Neuronal stem cell (in vitro differentiated cells): Measurements from ENCODE around the gene MPZL2.

ENCODE experiments used
- DNase-seq: peaks from one replicate; pipeline ENCODE4 v3.0.0-alpha.2; 2013; ENCODE audit warnings: low spot score
- H2AFZ ChIP-seq: one replicate; pipeline ENCODE4 v1.6.1; 2013; ENCODE audit warnings: mild to moderate bottlenecking, low read length, inconsistent platforms
- H2AK5ac ChIP-seq: 2 replicates; pipeline ENCODE4 v1.6.1; 2013; ENCODE audit warnings: low read depth, mild to moderate bottlenecking, inconsistent platforms, low read length, moderate library complexity, mixed read lengths
- H2BK120ac ChIP-seq: 2 replicates; pipeline ENCODE4 v1.6.1; 2013; ENCODE audit warnings: low read depth, mild to moderate bottlenecking, inconsistent platforms, low read length, moderate library complexity, mixed read lengths
- H2BK12ac ChIP-seq: one replicate; pipeline ENCODE4 v1.6.1; 2013; ENCODE audit warnings: low read length, inconsistent platforms
- H2BK15ac ChIP-seq: 2 replicates; pipeline ENCODE4 v1.6.1; 2013; ENCODE audit warnings: mild to moderate bottlenecking, low read length, inconsistent platforms, mixed read lengths
- H2BK5ac ChIP-seq: one replicate; pipeline ENCODE4 v1.6.1; 2013; ENCODE audit warnings: inconsistent platforms, mild to moderate bottlenecking, low read length, moderate library complexity
- H3K14ac ChIP-seq: one replicate; pipeline ENCODE4 v1.6.1; 2013; ENCODE audit warnings: low read length, inconsistent platforms
- H3K18ac ChIP-seq: 2 replicates; pipeline ENCODE4 v1.6.1; 2013; ENCODE audit warnings: low read length, inconsistent platforms
- H3K23ac ChIP-seq: 2 replicates; pipeline ENCODE4 v1.6.1; 2013; ENCODE audit warnings: low read depth, mild to moderate bottlenecking, mixed read lengths, low read length, inconsistent platforms; ENCODE audit not compliant: poor library complexity
- H3K27ac ChIP-seq: replicated peaks from 3 replicates; pipeline ENCODE4 v1.5.1; 2013; ENCODE audit warnings: low read length, inconsistent platforms
- H3K27me3 ChIP-seq, 3 experiments: 2 replicates each; pipeline ENCODE4 v1.6.1; 2013; ENCODE audit warnings: low read length in 3 of 3, mild to moderate bottlenecking in 2 of 3, inconsistent platforms in 1 of 3, low read depth in 1 of 3, mixed read lengths in 1 of 3, moderate library complexity in 1 of 3; ENCODE audit not compliant: control insufficient read depth in 3 of 3, insufficient read depth in 3 of 3
- H3K36me3 ChIP-seq, 2 donors: replicated peaks in 1 of 2; 2 replicates each; pipeline ENCODE4 v1.6.1; 2013; ENCODE audit warnings: low read length in 2 of 2; ENCODE audit not compliant: control insufficient read depth in 2 of 2, insufficient read depth in 2 of 2
- H3K4ac ChIP-seq: 2 replicates; pipeline ENCODE4 v1.6.1; 2013; ENCODE audit warnings: inconsistent platforms, mild to moderate bottlenecking, low read length, moderate library complexity
- H3K4me1 ChIP-seq, 2 donors: 1 replicate in 1 of 2; 2 replicates in 1 of 2; pipeline ENCODE4 v1.6.1; 2013; ENCODE audit warnings: low read length in 2 of 2, low read depth in 1 of 2; ENCODE audit not compliant: control insufficient read depth in 2 of 2, insufficient read depth in 1 of 2
- H3K4me2 ChIP-seq: one replicate; pipeline ENCODE4 v1.6.1; 2013; ENCODE audit warnings: mild to moderate bottlenecking, low read length, inconsistent platforms; ENCODE audit not compliant: insufficient read depth, poor library complexity, severe bottlenecking
- H3K4me3 ChIP-seq, 2 donors: 2 replicates each; pipeline ENCODE4 v1.5.1; 2013; ENCODE audit warnings: low read length in 2 of 2, mild to moderate bottlenecking in 2 of 2, inconsistent platforms in 1 of 2, moderate library complexity in 1 of 2
- H3K79me1 ChIP-seq: one replicate; pipeline ENCODE4 v1.6.1; 2013; ENCODE audit warnings: low read depth, mild to moderate bottlenecking, inconsistent platforms, low read length, moderate library complexity
- H3K9ac ChIP-seq: one replicate; pipeline ENCODE4 v1.6.1; 2013; ENCODE audit warnings: mild to moderate bottlenecking, low read depth, low read length, inconsistent platforms; ENCODE audit not compliant: poor library complexity
- H3K9me3 ChIP-seq, 2 donors: replicated peaks in 1 of 2; 2 replicates each; pipeline versions ENCODE3 to v1.6.1; 2013; ENCODE audit warnings: low read length in 2 of 2, mild to moderate bottlenecking in 2 of 2, inconsistent platforms in 1 of 2, low read depth in 1 of 2, mixed read lengths in 1 of 2, moderate library complexity in 1 of 2; ENCODE audit not compliant: control insufficient read depth in 2 of 2, insufficient read depth in 1 of 2
- H4K8ac ChIP-seq: one replicate; pipeline ENCODE4 v1.6.1; 2013; ENCODE audit warnings: low read depth, mild to moderate bottlenecking, inconsistent platforms, low read length, moderate library complexity
- H4K91ac ChIP-seq: one replicate; pipeline ENCODE4 v1.6.1; 2013; ENCODE audit warnings: low read length, low read depth, mild to moderate bottlenecking, inconsistent platforms; ENCODE audit not compliant: poor library complexity
- WGBS, 2 donors: extraction: QIAGEN DNeasy Blood & Tissue Kit; methylation state at CpG; one replicate each; pipeline ENCODE4 v1.1.7; 2013; ENCODE audit warnings: missing lambda C conversion rate in 2 of 2, mixed read lengths in 1 of 2; ENCODE audit not compliant: insufficient read length in 2 of 2, insufficient replicate concordance in 1 of 2; ENCODE audit errors: extremely low coverage in 2 of 2; 5-methylcytosine and 5-hydroxymethylcytosine counted together

The MPZL2 gene

GRCh38 chr11:118215262-118215661, 48.8 kb downstream of the MPZL2 start:
- Histone ChIP-seq H3K27ac (no peak overlapping the region), H3K4me3 (no peak overlapping the region)

GRCh38 chr11:118214210-118214914, 49.7 kb downstream of the MPZL2 start:
- no peak overlapping the region for H4K91ac ChIP-seq
- H2AK5ac ChIP-seq: no peak overlapping the region
- no peaks in the 10 kb centered on the region for H3K36me3 ChIP-seq
- H2BK12ac ChIP-seq: no peak overlapping the region
- H3K4me1 ChIP-seq: peaks cover 0 to 15% of the 10 kb centered on the region in 2 donors
- H3K4me2 ChIP-seq: no peak overlapping the region
- H2BK5ac ChIP-seq: no peak overlapping the region
- no peak overlapping the region for H2AFZ ChIP-seq
- H3K18ac ChIP-seq: no peak overlapping the region
- no peak overlapping the region for H3K4me3 ChIP-seq
- DNase-seq: no peak
- no peak overlapping the region for H3K27ac ChIP-seq
- H4K8ac ChIP-seq: no peak overlapping the region
- no peak overlapping the region for H3K4ac ChIP-seq
- no peak overlapping the region for H3K23ac ChIP-seq
- no peaks in the 10 kb centered on the region for H3K79me1 ChIP-seq
- H2BK15ac ChIP-seq: no peak overlapping the region
- WGBS, 2 donors: no CpG with 5 or more reads among the region's 6 CpGs
- H3K27me3 ChIP-seq: peaks cover 0 to 13% (median 0%) of the 10 kb centered on the region in 3 experiments
- no peak overlapping the region for H3K9ac ChIP-seq
- H3K14ac ChIP-seq: no peak overlapping the region
- no peaks in the 10 kb centered on the region for H3K9me3 ChIP-seq
- H2BK120ac ChIP-seq: no peak overlapping the region

More at GRCh38 chr11:118215262-118215661, 48.8 kb downstream of the MPZL2 start:
- Histone ChIP-seq H2BK12ac (no peak overlapping the region), H3K14ac (no peak overlapping the region), H3K4me1 (peaks cover 0 to 14% of the 10 kb centered on the region in 2 donors), H3K36me3 (no peaks in the 10 kb centered on the region), H3K4ac (no peak overlapping the region), H3K18ac (no peak overlapping the region), H3K9me3 (no peaks in the 10 kb centered on the region), H2BK5ac (no peak overlapping the region), H2BK120ac (no peak overlapping the region), H3K23ac (no peak overlapping the region), H2BK15ac (no peak overlapping the region), H3K9ac (no peak overlapping the region), H3K27me3 (peaks cover 0 to 13% (median 0%) of the 10 kb centered on the region in 3 experiments), H3K4me2 (no peak overlapping the region), H4K8ac (no peak overlapping the region), H4K91ac (no peak overlapping the region), H2AFZ (no peak overlapping the region), H2AK5ac (no peak overlapping the region), H3K79me1 (no peaks in the 10 kb centered on the region)
- DNase-seq: no peak
- no CpG with 5 or more reads among the region's 3 CpGs for WGBS, 2 donors

GRCh38 chr11:118213781-118214180, 50.3 kb downstream of the MPZL2 start:
- no peak overlapping the region for H2AFZ ChIP-seq
- H3K18ac ChIP-seq: no peak overlapping the region
- H3K4me2 ChIP-seq: no peak overlapping the region
- H2AK5ac ChIP-seq: no peak overlapping the region
- H3K27ac ChIP-seq: no peak overlapping the region
- no peak overlapping the region for H3K9ac ChIP-seq
- no peak overlapping the region for H3K4me3 ChIP-seq
- no peak overlapping the region for H2BK15ac ChIP-seq
- H3K14ac ChIP-seq: no peak overlapping the region
- no peak overlapping the region for H2BK5ac ChIP-seq
- no peaks in the 10 kb centered on the region for H3K9me3 ChIP-seq
- peaks cover 0 to 15% of the 10 kb centered on the region in 2 donors for H3K4me1 ChIP-seq
- no peak overlapping the region for H3K23ac ChIP-seq
- H3K36me3 ChIP-seq: no peaks in the 10 kb centered on the region
- no CpG with 5 or more reads among the region's 2 CpGs for WGBS, 2 donors
- no peak overlapping the region for H3K4ac ChIP-seq
- no peak overlapping the region for H2BK12ac ChIP-seq
- no peak overlapping the region for H4K8ac ChIP-seq
- H4K91ac ChIP-seq: no peak overlapping the region
- no peak for DNase-seq
- H2BK120ac ChIP-seq: no peak overlapping the region
- no peaks in the 10 kb centered on the region for H3K79me1 ChIP-seq
- peaks cover 0 to 13% (median 0%) of the 10 kb centered on the region in 3 experiments for H3K27me3 ChIP-seq

GRCh38 chr11:118213201-118213600, 50.9 kb downstream of the MPZL2 start:
- H2BK12ac ChIP-seq: no peak overlapping the region
- no peak overlapping the region for H3K4me2 ChIP-seq
- no peak overlapping the region for H3K14ac ChIP-seq
- no peak overlapping the region for H4K91ac ChIP-seq
- no peak overlapping the region for H3K4me3 ChIP-seq
- no peak overlapping the region for H3K18ac ChIP-seq
- no peak overlapping the region for H2BK5ac ChIP-seq
- no peak overlapping the region for H2AK5ac ChIP-seq
- no peak overlapping the region for H2AFZ ChIP-seq
- no peak overlapping the region for H3K4ac ChIP-seq
- no peak overlapping the region for H2BK120ac ChIP-seq
- no peaks in the 10 kb centered on the region for H3K36me3 ChIP-seq
- H3K9ac ChIP-seq: no peak overlapping the region
- H3K79me1 ChIP-seq: no peaks in the 10 kb centered on the region
- no peak overlapping the region for H2BK15ac ChIP-seq
- no peak overlapping the region for H4K8ac ChIP-seq
- H3K9me3 ChIP-seq: no peaks in the 10 kb centered on the region
- peaks cover 0 to 15% (median 0%) of the 10 kb centered on the region in 3 experiments for H3K27me3 ChIP-seq
- no peak overlapping the region for H3K27ac ChIP-seq
- no peak overlapping the region for H3K23ac ChIP-seq
- H3K4me1 ChIP-seq: peaks cover 0 to 15% of the 10 kb centered on the region in 2 donors
- no CpG with 5 or more reads among the region's 4 CpGs for WGBS, 2 donors
- no peak for DNase-seq
